Cardiac muscle cell (in vitro differentiated cells and primary cell): ENCODE measurements around the gene ALDH3A1. TPM values are rescaled to one million over a fixed set of nuclear protein-coding genes. Genes with fewer than 3 reads are reported as not detected.

Experiments
- DNase-seq, 2 donors: peaks; one replicate each; pipeline versions ENCODE4 v3.0.0 to v3.0.0-alpha.2; 2010 to 2017; ENCODE audit warnings: low read depth in 1 of 2, low spot score in 1 of 2
- H3K27ac ChIP-seq: fragments of 200-600 bp; sonication (generic); 2 replicates; pipeline ENCODE4 v1.5.1; 2016
- H3K27me3 ChIP-seq: fragments of 200-600 bp; sonication (generic); 2 replicates; pipeline ENCODE4 v1.6.0; 2016; ENCODE audit warnings: control low read depth
- H3K36me3 ChIP-seq: fragments of 200-600 bp; sonication (generic); 2 replicates; pipeline ENCODE4 v1.5.1; 2016; ENCODE audit warnings: control low read depth
- H3K4me1 ChIP-seq: fragments of 200-600 bp; sonication (generic); 2 replicates; pipeline ENCODE4 v1.8.1; 2017; ENCODE audit warnings: low read depth, mild to moderate bottlenecking, mixed run types
- H3K4me3 ChIP-seq: fragments of 200-600 bp; sonication (generic); 2 replicates; pipeline ENCODE4 v1.5.1; 2016; ENCODE audit warnings: mild to moderate bottlenecking
- H3K9me3 ChIP-seq: fragments of 200-600 bp; sonication (generic); 2 replicates; pipeline ENCODE4 v1.5.1; 2017; ENCODE audit warnings: low read depth, mild to moderate bottlenecking, control low read depth
- CTCF ChIP-seq: IDR thresholded peaks from 2 replicates; pipeline ENCODE4 v1.5.1; 2012; ENCODE audit warnings: low read depth, mild to moderate bottlenecking, low read length
- polyA plus RNA-seq: library from polyadenylated mRNA; unstranded; fragments of >200 nt; fragmentation: Nextera tagmentation; extraction: Ambion mirVana; gene quantifications from 2 replicates; pipeline ENCODE4 v1.2.1, GENCODE V29; 2016
- total RNA-seq: library from RNA; depleted of rRNA; stranded (reverse); fragments of >200 nt; gene quantifications from 2 replicates; pipeline ENCODE4 v1.2.3, GENCODE V29; 2016

Gene ALDH3A1
- total and polyA plus RNA-seq, 2 experiments from 2014 or later = not detected

DNA sequence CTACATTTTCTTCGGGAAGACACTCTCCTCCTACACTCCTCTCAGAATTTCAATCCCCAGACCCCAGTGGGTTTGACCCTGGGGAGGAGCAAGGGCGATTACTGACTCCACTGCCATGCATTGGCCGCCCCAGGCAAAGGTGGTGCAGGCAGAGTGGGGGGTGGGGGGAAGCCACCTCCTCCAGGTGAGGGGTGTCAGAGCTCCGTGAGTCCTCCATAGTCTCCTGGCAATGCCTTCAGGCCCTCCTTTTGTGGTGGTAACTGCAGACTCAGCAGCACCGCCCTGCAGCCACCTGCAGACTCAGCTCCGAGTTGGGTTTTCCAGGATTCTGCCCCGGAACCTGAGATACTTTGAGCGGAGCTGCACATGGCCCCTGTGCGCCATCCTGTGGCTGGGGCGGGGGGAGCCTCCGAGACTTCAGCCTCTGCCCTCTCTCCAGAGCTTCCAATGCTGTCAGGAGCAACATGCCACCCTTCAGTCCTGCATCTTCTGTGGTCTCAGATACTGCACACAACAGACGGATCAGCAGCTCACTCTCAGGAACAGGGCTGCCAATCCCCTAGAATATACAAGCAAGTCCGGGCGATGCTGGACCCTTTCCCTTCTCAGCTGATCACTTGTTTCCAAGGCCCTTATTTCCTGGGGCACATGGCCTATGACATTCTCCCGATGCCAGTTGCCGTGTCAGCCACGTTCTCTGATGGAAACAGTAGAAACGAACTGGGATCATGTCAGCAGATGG is 29.3 kb downstream of the ALDH3A1 start:
- peaks cover 18% of the 10 kb centered on the region for H3K4me1 ChIP-seq
- no peaks in the 10 kb centered on the region for H3K36me3 ChIP-seq

GRCh38 chr17:19718041-19718612 is 30.0 kb downstream of the ALDH3A1 start:
- no peak overlapping the region for H3K27ac ChIP-seq
- H3K9me3 ChIP-seq = no peaks in the 10 kb centered on the region
- H3K4me1 ChIP-seq = peaks cover 18% of the 10 kb centered on the region
- no peak overlapping the region for H3K4me3 ChIP-seq
- DNase-seq = no peak
- no peak for TF ChIP-seq CTCF
- H3K27me3 ChIP-seq = no peaks in the 10 kb centered on the region
- no peaks in the 10 kb centered on the region for H3K36me3 ChIP-seq

More for the DNA sequence above, 29.3 kb downstream of the ALDH3A1 start:
- no peaks in the 10 kb centered on the region for H3K9me3 ChIP-seq
- no peak overlapping the region for H3K4me3 ChIP-seq
- no peak overlapping the region for H3K27ac ChIP-seq
- peak; percentile 9 for TF ChIP-seq CTCF
- H3K27me3 ChIP-seq = no peaks in the 10 kb centered on the region
- DNase-seq = no peak

- no peaks in the 10 kb centered on the region for H3K27me3 ChIP-seq
- H3K4me3 ChIP-seq = no peak overlapping the region
- no peak for DNase-seq
- no peaks in the 10 kb centered on the region for H3K36me3 ChIP-seq
- H3K4me1 ChIP-seq = peaks cover 11% of the 10 kb centered on the region
- H3K27ac ChIP-seq = no peak overlapping the region
- TF ChIP-seq CTCF = no peak
- no peaks in the 10 kb centered on the region for H3K9me3 ChIP-seq
Measured at GRCh38 chr17:19717411-19717908, 30.6 kb downstream of the ALDH3A1 start.

DNA sequence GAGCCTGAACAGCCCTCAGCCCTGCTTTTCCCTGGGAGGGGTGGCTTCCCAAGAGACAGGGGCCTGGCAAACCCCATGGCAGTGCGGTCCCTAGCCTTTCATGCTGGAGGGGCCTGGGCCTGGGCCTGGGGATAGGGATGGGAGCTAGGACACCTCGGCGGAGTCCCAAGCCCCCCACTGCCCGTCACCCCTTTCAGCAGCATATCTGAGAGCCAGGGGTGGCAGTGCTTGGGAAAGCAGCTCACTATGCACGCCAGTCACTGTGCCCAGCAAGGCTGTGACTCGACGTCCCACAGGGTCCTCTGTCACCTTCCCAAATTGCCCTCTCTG is 31.1 kb downstream of the ALDH3A1 start:
- no peaks in the 10 kb centered on the region for H3K27me3 ChIP-seq
- DNase-seq = no peak
- no peaks in the 10 kb centered on the region for H3K36me3 ChIP-seq
- TF ChIP-seq CTCF = no peak
- no peak overlapping the region for H3K27ac ChIP-seq
- no peaks in the 10 kb centered on the region for H3K9me3 ChIP-seq
- no peak overlapping the region for H3K4me3 ChIP-seq
- H3K4me1 ChIP-seq = peaks cover 10% of the 10 kb centered on the region

GRCh38 chr17:19716108-19717030 is 31.7 kb downstream of the ALDH3A1 start, which contains the start of gene SLC47A2:
Gene SLC47A2, minus strand, starts transcription at chr17:19716584. Its CDS starts 29 bp downstream, at chr17:19716555.
- H3K27me3 ChIP-seq = no peaks in the 10 kb centered on the region
- peaks cover 10% of the 10 kb centered on the region for H3K4me1 ChIP-seq
- H3K36me3 ChIP-seq = no peaks in the 10 kb centered on the region
- no peak for TF ChIP-seq CTCF
- H3K9me3 ChIP-seq = no peaks in the 10 kb centered on the region
- DNase-seq = no peak
- no peak within 1 kb of the TSS for H3K4me3 ChIP-seq
- no peak within 1 kb of the TSS for H3K27ac ChIP-seq
